ENCODE results near the gene FYCO1.

- no peak for TF ChIP-seq CAMTA2 (CRISPR knock-in tag; IDR thresholded peaks at IDR 0.05; ENCODE audit: borderline replicate concordance)
- TF ChIP-seq KLF6 (CRISPR knock-in tag; IDR thresholded peaks at IDR 0.05), result no peak
- no peak for TF ChIP-seq ZNF556 (CRISPR knock-in tag; IDR thresholded peaks at IDR 0.05; ENCODE audit: borderline replicate concordance)
- no peak for TF ChIP-seq TARDBP (CRISPR knock-in tag; IDR thresholded peaks at IDR 0.05)
- no peak for TF ChIP-seq ATF7 (IDR thresholded peaks at IDR 0.05)
- TF ChIP-seq ATF7 (CRISPR knock-in tag; IDR thresholded peaks at IDR 0.05), result no peak
- TF ChIP-seq REST (IDR thresholded peaks at IDR 0.05; ENCODE audit: borderline replicate concordance in 1 of 2, low read depth in 1 of 2, low read length in 2 of 2), result no peak
- TF ChIP-seq CTCF (CRISPR knock-in tag; IDR thresholded peaks at IDR 0.05), result no peak
- TF ChIP-seq ZFY (CRISPR knock-in tag; IDR thresholded peaks at IDR 0.05), result no peak
- no peak for TF ChIP-seq ZNF318 (CRISPR knock-in tag; IDR thresholded peaks at IDR 0.05)
Measured at GRCh38 chr3:46027736-46028397, 32.2 kb upstream of the FYCO1 start.

Data from HepG2 (cell line).